GM23338 (cell line): ENCODE measurements around the gene VEGFC.

Experiments used
- CREB1 ChIP-seq: fragments of 250-450 bp; sonication (Bioruptor Pico); IDR thresholded peaks from 2 replicates; pipeline ENCODE4 v1.5.0; 2020; ENCODE audit warnings: low read depth, mild to moderate bottlenecking, moderate library complexity
- CTCF ChIP-seq, 2 experiments: fragments of 200-600 bp in 1 of 2; sonication (generic) in 1 of 2; conservative IDR thresholded peaks; 2 replicates each; pipeline versions ENCODE4 v1.5.1 to v1.6.1; 2016 to 2017; ENCODE audit warnings: antibody characterized with exemption in 2 of 2, low read depth in 2 of 2, mild to moderate bottlenecking in 2 of 2, moderate library complexity in 1 of 2
- ETS1 ChIP-seq: IDR thresholded peaks from 2 replicates; pipeline ENCODE4 v1.6.1; 2016; ENCODE audit warnings: antibody characterized with exemption
- EZH2 ChIP-seq: fragments of 200-600 bp; sonication (generic); IDR thresholded peaks from one replicate; pipeline ENCODE4 v1.8.0; 2017; ENCODE audit warnings: antibody characterized with exemption, mild to moderate bottlenecking, low read depth; ENCODE audit not compliant: unreplicated experiment
- EZH2phosphoT487 ChIP-seq: fragments of 200-600 bp; sonication (generic); IDR thresholded peaks from one replicate; pipeline ENCODE4 v1.8.1; 2018; ENCODE audit warnings: antibody characterized with exemption; ENCODE audit not compliant: unreplicated experiment
- JUNB ChIP-seq: IDR thresholded peaks from one replicate; pipeline ENCODE4 v1.6.1; 2016; ENCODE audit warnings: antibody characterized with exemption; ENCODE audit not compliant: unreplicated experiment
- NANOG ChIP-seq: IDR thresholded peaks from 2 replicates; pipeline ENCODE4 v1.6.1; 2016; ENCODE audit warnings: antibody characterized with exemption, borderline replicate concordance
- POLR2AphosphoS5 ChIP-seq: IDR thresholded peaks from 2 replicates; pipeline ENCODE4 v1.6.1; 2016; ENCODE audit warnings: antibody characterized with exemption, low read depth
- REST ChIP-seq: IDR thresholded peaks from one replicate; pipeline ENCODE4 v1.6.1; 2018; ENCODE audit warnings: antibody characterized with exemption; ENCODE audit not compliant: unreplicated experiment
- STAT1 ChIP-seq: IDR thresholded peaks from one replicate; pipeline ENCODE4 v1.6.1; 2016; ENCODE audit warnings: antibody characterized with exemption; ENCODE audit not compliant: unreplicated experiment
- ZNF114 ChIP-seq: fragments of 250-450 bp; sonication (Bioruptor Pico); IDR thresholded peaks from 2 replicates; pipeline ENCODE4 v1.5.0; 2020; ENCODE audit warnings: mild to moderate bottlenecking, moderate library complexity
- ZNF331 ChIP-seq: fragments of 250-450 bp; sonication (Bioruptor Pico); IDR thresholded peaks from 2 replicates; pipeline ENCODE4 v1.5.0; 2020; ENCODE audit warnings: low read depth, mild to moderate bottlenecking, moderate library complexity

GRCh38 chr4:176752191-176752749, 40.5 kb downstream of the VEGFC start:
- TF ChIP-seq CTCF (conservative IDR thresholded peaks at IDR 0.05; ENCODE audit: low read depth in 2 of 2) (no peak), EZH2phosphoT487 (no peak), REST (no peak), POLR2AphosphoS5 (no peak), EZH2 (no peak), CREB1 (CRISPR knock-in tag) (no peak), JUNB (no peak), ZNF331 (CRISPR knock-in tag) (no peak), ZNF114 (CRISPR knock-in tag) (no peak), NANOG (no peak), STAT1 (no peak), ETS1 (no peak)
